K562 (cell line): ENCODE results near the gene FDX2. TPM values are rescaled to one million over a fixed set of nuclear protein-coding genes. Genes with fewer than 3 reads are reported as not detected.
A peak's percentile ranks its signal among the peaks of the same experiment; 100 is the strongest.

Experiments used
- ATAC-seq: fragments of 200-7000 bp; cut with Tn5 transposase; 3 replicates; pipeline ENCODE4 v1.9.1; 2020; ENCODE audit warnings: moderate library complexity
- BruUV-seq: library from RNA; stranded (reverse); fragments of 400-500 nt; replicated peaks from 2 replicates; lab custom pipeline; 2021; lab: Mats Ljungman, UMichigan
- CTCF ChIA-PET: fragments of 300-600 bp; formaldehyde crosslinking; extraction: SDS; loops from one replicate; lab custom pipeline; 2021; ENCODE audit warnings: low intra/inter-chr PET ratio; lab: Yijun Ruan, JAX
- POLR2A ChIA-PET: fragments of 300-600, 350-650 bp; sonication (Branson Sonifier 250); formaldehyde crosslinking; extraction: SDS; loops from one replicate; lab custom pipeline; 2021; ENCODE audit warnings: antibody characterized with exemption, inconsistent platforms; lab: Yijun Ruan, JAX
- DNase-seq, 4 experiments: peaks; one replicate each; pipeline versions ENCODE4 v3.0.0 to v3.0.0-alpha.2; 2011 to 2018; ENCODE audit warnings: low spot score in 3 of 4, mixed read lengths in 3 of 4; ENCODE audit errors: extremely low read depth in 1 of 4
- FAIRE-seq: peaks from 2 replicates; lab custom pipeline; 2011; peaks lifted over from hg19 to GRCh38; lab: Jason Lieb, UNC
- H2AFZ ChIP-seq: 2 replicates; pipeline ENCODE4 v1.6.0; 2011; ENCODE audit warnings: low read depth, low read length, control low read depth, inconsistent platforms
- H3K27ac ChIP-seq: fragments of 200-600 bp; 3 replicates; pipeline ENCODE4 v1.8.0; 2011; ENCODE audit warnings: low read depth, mild to moderate bottlenecking, control low read depth, inconsistent platforms, low read length, moderate library complexity, mixed read lengths; ENCODE audit errors: extremely low read depth
- H3K27me3 ChIP-seq, 2 experiments: fragments of 300-600 bp in 1 of 2; 2 replicates in 1 of 2; 3 replicates in 1 of 2; pipeline versions ENCODE4 v1.6.0 to v1.8.0; 2011; ENCODE audit warnings: inconsistent platforms in 2 of 2, low read length in 2 of 2, mild to moderate bottlenecking in 1 of 2, mixed read lengths in 1 of 2, moderate library complexity in 1 of 2; ENCODE audit not compliant: control insufficient read depth in 2 of 2, insufficient read depth in 2 of 2
- H3K36me3 ChIP-seq: fragments of 300-600 bp; 3 replicates; pipeline ENCODE4 v1.8.0; 2011; ENCODE audit warnings: mild to moderate bottlenecking, low read length, inconsistent platforms; ENCODE audit not compliant: control insufficient read depth, insufficient read depth
- H3K4me1 ChIP-seq, 2 experiments: fragments of 200-600 bp in 1 of 2; replicated peaks in 1 of 2; 2 replicates in 1 of 2; 3 replicates in 1 of 2; pipeline versions ENCODE4 v1.5.1 to v1.8.0; 2011; ENCODE audit warnings: inconsistent platforms in 2 of 2, low read length in 2 of 2, mild to moderate bottlenecking in 1 of 2, mixed read lengths in 1 of 2, moderate library complexity in 1 of 2; ENCODE audit not compliant: control insufficient read depth in 2 of 2, insufficient read depth in 2 of 2
- H3K4me2 ChIP-seq: 2 replicates; pipeline ENCODE4 v1.6.1; 2011; ENCODE audit warnings: low read length, control low read depth, inconsistent platforms, mixed read lengths; ENCODE audit not compliant: insufficient read depth
- H3K4me3 ChIP-seq: fragments of 200-600 bp; sonication (generic), shearing (Covaris generic); 2 replicates; pipeline ENCODE4 v1.5.1; 2016; ENCODE audit warnings: control low read depth, inconsistent platforms
- H3K79me2 ChIP-seq: fragments of 200-600 bp; 3 replicates; pipeline ENCODE4 v1.8.0; 2011; ENCODE audit warnings: low read length, inconsistent platforms; ENCODE audit not compliant: control insufficient read depth, insufficient read depth
- H3K9ac ChIP-seq, 2 experiments: 2 replicates each; pipeline versions ENCODE4 v1.6.0 to v1.6.1; 2011; ENCODE audit warnings: low read depth in 2 of 2, low read length in 2 of 2, control low read depth in 1 of 2, inconsistent platforms in 1 of 2, mild to moderate bottlenecking in 1 of 2, mixed read lengths in 1 of 2; ENCODE audit not compliant: insufficient read depth in 1 of 2
- H3K9me1 ChIP-seq: one replicate; pipeline ENCODE4 v1.6.0; 2011; ENCODE audit warnings: inconsistent platforms, mild to moderate bottlenecking, low read length, moderate library complexity; ENCODE audit not compliant: control insufficient read depth, insufficient read depth
- H3K9me3 ChIP-seq: replicated peaks from 2 replicates; pipeline ENCODE4 v1.5.1; 2011; ENCODE audit warnings: low read depth, low read length, inconsistent platforms; ENCODE audit not compliant: control insufficient read depth, insufficient read depth
- H4K20me1 ChIP-seq: replicated peaks from 2 replicates; pipeline ENCODE4 v1.6.1; 2011; ENCODE audit warnings: low read length, inconsistent platforms, mixed read lengths; ENCODE audit not compliant: control insufficient read depth, insufficient read depth
- BCL6 ChIP-seq: fragments of 250-450 bp; sonication (Bioruptor Pico); IDR thresholded peaks from 2 replicates; pipeline ENCODE4 v1.4.0; 2020
- HSF4 ChIP-seq: fragments of 250-450 bp; sonication (Bioruptor Pico); IDR thresholded peaks from 2 replicates; pipeline ENCODE4 v2.1.2; 2022; ENCODE audit warnings: mild to moderate bottlenecking, moderate library complexity, borderline replicate concordance
- NFE2 ChIP-seq: IDR thresholded peaks from 2 replicates; pipeline ENCODE4 v1.6.1; 2014; ENCODE audit warnings: antibody characterized with exemption, low read depth
- PTBP1 ChIP-seq: fragments of 200-400 bp; formaldehyde crosslinking; IDR thresholded peaks from 2 replicates; pipeline ENCODE4 v1.6.1; 2017; ENCODE audit warnings: low read depth, low read length
- SP2 ChIP-seq: IDR thresholded peaks from 2 replicates; pipeline ENCODE4 v1.6.1; 2011; ENCODE audit warnings: mild to moderate bottlenecking, low read depth, low read length, moderate library complexity; ENCODE audit not compliant: poor library complexity, severe bottlenecking; ENCODE audit errors: extremely low read depth
- TAF1 ChIP-seq: IDR thresholded peaks from 2 replicates; pipeline ENCODE4 v1.6.1; 2011; ENCODE audit warnings: mild to moderate bottlenecking, low read length, moderate library complexity; ENCODE audit not compliant: insufficient read depth, control insufficient read depth, severe bottlenecking; ENCODE audit errors: extremely low read depth
- TCF7 ChIP-seq: sonication (generic); IDR thresholded peaks from 2 replicates; pipeline ENCODE4 v1.6.1; 2016; ENCODE audit warnings: antibody characterized with exemption, borderline replicate concordance
- ZNF121 ChIP-seq: sonication (generic); formaldehyde crosslinking; conservative IDR thresholded peaks from 2 replicates; pipeline ENCODE4 v1.8.0; 2022; ENCODE audit warnings: missing genetic modification reagents
- ZNF24 ChIP-seq: fragments of 450-650 bp; IDR thresholded peaks from 2 replicates; pipeline ENCODE4 v1.6.1; 2016
- WGBS: fragments of 100-300 bp; shearing (Covaris generic); methylation state at CpG from one replicate; pipeline ENCODE4 v1.1.6; 2016; ENCODE audit warnings: low coverage, mixed read lengths; ENCODE audit not compliant: insufficient coverage; ENCODE audit errors: missing lambda C conversion rate; 5-methylcytosine and 5-hydroxymethylcytosine counted together
- in situ Hi-C: fragments of 300-500 bp; cut with MboI; formaldehyde crosslinking; loops from 4 replicates; pipeline ENCODE4 v1.15.0; 2018; ENCODE audit warnings: inconsistent platforms, mixed read lengths
- intact Hi-C: fragments of 100-400 bp; cut with micrococcal nuclease; formaldehyde crosslinking; loops from 2 replicates; pipeline ENCODE4 v1.14.2; 2022
- polyA plus RNA-seq, 8 experiments: library from polyadenylated mRNA; depleted of rRNA in 4 of 8; stranded (reverse) in 5 of 8; unstranded in 3 of 8; fragments of >200 nt; fragmentation: Nextera tagmentation in 2 of 8; fragmentation: Illumina TruSeq in 1 of 8; extraction: Ambion mirVana in 2 of 8; extraction: Trizol in 1 of 8; gene quantifications; 2 replicates each; pipeline versions ENCODE4 v1.2.1 to v1.2.3, GENCODE V29; 2011 to 2014; ENCODE audit warnings: inconsistent platforms in 1 of 8, missing spikeins in 1 of 8
- total RNA-seq, 7 experiments: library from RNA; depleted of rRNA in 6 of 7; stranded (reverse); fragments of >200 nt in 6 of 7; fragmentation: Illumina TruSeq in 2 of 7; extraction: Trizol in 2 of 7; gene quantifications; 2 replicates each; pipeline versions ENCODE4 v1.2.1 to v1.2.3, GENCODE V29; 2011 to 2021; ENCODE audit warnings: low replicate concordance in 1 of 7

Gene FDX2
- total and polyA plus RNA-seq, 9 of the 15 experiments (the other 6 are each of a cell fraction or from before 2014, with no cell fraction given) = 2.5 to 49.8 (median 29.7) TPM

GRCh38 chr19:10278935-10279334, 36.9 kb downstream of the FDX2 start:
- no peaks in the 10 kb centered on the region for H3K27me3 ChIP-seq
- H3K4me1 ChIP-seq = peaks cover 10 to 11% of the 10 kb centered on the region in 2 experiments; a peak in 4 of 5 replicates
- intact Hi-C loops (no loop called here), in situ Hi-C loops (no loop called here)
- POLR2A ChIA-PET = interaction anchor here (0.6 to 0.9 kb wide), 3 partner anchors 8 to 252 kb away, joined by 3 to 5 read pairs (median 3); partner anchors contain the start of genes ICAM1 and ICAM5
- H4K20me1 ChIP-seq = no peaks in the 10 kb centered on the region
- no peaks in the 10 kb centered on the region for H3K9me1 ChIP-seq
- H3K9me3 ChIP-seq = no peaks in the 10 kb centered on the region
- no peak overlapping the region for H2AFZ ChIP-seq
- DNase-seq (no peak), ATAC-seq (no peak), FAIRE-seq (no peak)
- TF ChIP-seq ZNF121 (CRISPR knock-in tag) = 0 out of 2 replicates have a peak, but pooled peaks have one; percentile 12
- TF ChIP-seq PTBP1 = no peak
- no peak for TF ChIP-seq HSF4 (CRISPR knock-in tag)
- TF ChIP-seq SP2 = no peak
- TF ChIP-seq TCF7 = no peak
- no peak for TF ChIP-seq NFE2
- no peak for TF ChIP-seq TAF1
- no peak for TF ChIP-seq ZNF24
- no peak for TF ChIP-seq BCL6
- no peak overlapping the region for H3K27ac ChIP-seq
- H3K79me2 ChIP-seq = peaks cover 8% of the 10 kb centered on the region; the same call in 2 of the 3 replicates
- H3K4me3 ChIP-seq = no peak overlapping the region
- no peak overlapping the region for H3K9ac ChIP-seq
- peaks cover 82% of the 10 kb centered on the region; the same call in 2 of the 3 replicates for H3K36me3 ChIP-seq
- no peak overlapping the region for H3K4me2 ChIP-seq
- CTCF ChIA-PET = no interaction called here
- 91% methylated on average over 1 of the region's 1 CpG for WGBS
- no TSS peak for BruUV-seq
